K562 (cell line): ENCODE data around the gene LTA.

ENCODE experiments used
- BRD4 ChIP-seq: fragments of 200-600 bp; sonication (generic); IDR thresholded peaks from 2 replicates; pipeline ENCODE4 v1.6.1; 2017; ENCODE audit warnings: inconsistent platforms
- CHD2 ChIP-seq: IDR thresholded peaks from 2 replicates; pipeline ENCODE4 v1.6.1; 2011; ENCODE audit warnings: low read depth, low read length
- CTCF ChIP-seq, 3 experiments: IDR thresholded peaks in 2 of 3; conservative IDR thresholded peaks in 1 of 3; 2 replicates each; pipeline ENCODE4 v1.5.1; 2011 to 2012; ENCODE audit warnings: low read length in 3 of 3, mild to moderate bottlenecking in 3 of 3, control low read depth in 2 of 3, improper control_type of control experiment in 1 of 3, inconsistent platforms in 1 of 3, low read depth in 1 of 3, mixed read lengths in 1 of 3, moderate library complexity in 1 of 3; ENCODE audit not compliant: insufficient read depth in 2 of 3
- EP300 ChIP-seq: IDR thresholded peaks from 2 replicates; pipeline ENCODE4 v1.6.1; 2012; ENCODE audit warnings: low read length, improper control_type of control experiment
- EZH2 ChIP-seq: IDR thresholded peaks from 2 replicates; pipeline ENCODE4 v1.6.1; 2012; ENCODE audit warnings: low read depth, mild to moderate bottlenecking, inconsistent platforms, low read length, borderline replicate concordance
- HDAC2 ChIP-seq: fragments of 450-650 bp; IDR thresholded peaks from 2 replicates; pipeline ENCODE4 v1.6.1; 2016; ENCODE audit warnings: mild to moderate bottlenecking
- MYC ChIP-seq, 2 experiments: fragments of 250-450 bp in 1 of 2; sonication (Bioruptor Pico) in 1 of 2; IDR thresholded peaks; 2 replicates each; pipeline versions ENCODE4 v1.5.1 to v1.6.1; 2012 to 2021; ENCODE audit warnings: low read depth in 2 of 2, borderline replicate concordance in 1 of 2, improper control_type of control experiment in 1 of 2, low read length in 1 of 2, mild to moderate bottlenecking in 1 of 2, moderate library complexity in 1 of 2
- SMAD2 ChIP-seq: fragments of 150-350 bp; IDR thresholded peaks from 2 replicates; pipeline ENCODE4 v1.6.1; 2014; ENCODE audit warnings: low read depth, mild to moderate bottlenecking, low read length
- SMC3 ChIP-seq: conservative IDR thresholded peaks from 2 replicates; pipeline ENCODE4 v1.6.1; 2011; ENCODE audit warnings: low read depth, low read length, improper control_type of control experiment; ENCODE audit not compliant: insufficient read depth
- SREBF1 ChIP-seq: fragments of 150-350 bp; IDR thresholded peaks from 2 replicates; pipeline ENCODE4 v1.6.1; 2014; ENCODE audit warnings: antibody characterized with exemption, low read depth, low read length, borderline replicate concordance
- TAF15 ChIP-seq: fragments of 200-400 bp; formaldehyde crosslinking; IDR thresholded peaks from 2 replicates; pipeline ENCODE4 v1.6.1; 2017; ENCODE audit warnings: mild to moderate bottlenecking, low read depth, low read length, moderate library complexity
- TF ChIP-seq, protein P1 (sequence below): sonication (generic); formaldehyde crosslinking; IDR thresholded peaks from 2 replicates; pipeline ENCODE4 v1.8.0; 2022; ENCODE audit warnings: mild to moderate bottlenecking, missing genetic modification reagents, borderline replicate concordance
- TF ChIP-seq, protein P2 (sequence below): sonication (generic); formaldehyde crosslinking; IDR thresholded peaks from 2 replicates; pipeline ENCODE4 v1.8.0; 2022; ENCODE audit warnings: missing genetic modification reagents, mild to moderate bottlenecking, borderline replicate concordance

- no peak for TF ChIP-seq BRD4
- TF ChIP-seq SMAD2, result no peak
- TF ChIP-seq, protein P1, sequence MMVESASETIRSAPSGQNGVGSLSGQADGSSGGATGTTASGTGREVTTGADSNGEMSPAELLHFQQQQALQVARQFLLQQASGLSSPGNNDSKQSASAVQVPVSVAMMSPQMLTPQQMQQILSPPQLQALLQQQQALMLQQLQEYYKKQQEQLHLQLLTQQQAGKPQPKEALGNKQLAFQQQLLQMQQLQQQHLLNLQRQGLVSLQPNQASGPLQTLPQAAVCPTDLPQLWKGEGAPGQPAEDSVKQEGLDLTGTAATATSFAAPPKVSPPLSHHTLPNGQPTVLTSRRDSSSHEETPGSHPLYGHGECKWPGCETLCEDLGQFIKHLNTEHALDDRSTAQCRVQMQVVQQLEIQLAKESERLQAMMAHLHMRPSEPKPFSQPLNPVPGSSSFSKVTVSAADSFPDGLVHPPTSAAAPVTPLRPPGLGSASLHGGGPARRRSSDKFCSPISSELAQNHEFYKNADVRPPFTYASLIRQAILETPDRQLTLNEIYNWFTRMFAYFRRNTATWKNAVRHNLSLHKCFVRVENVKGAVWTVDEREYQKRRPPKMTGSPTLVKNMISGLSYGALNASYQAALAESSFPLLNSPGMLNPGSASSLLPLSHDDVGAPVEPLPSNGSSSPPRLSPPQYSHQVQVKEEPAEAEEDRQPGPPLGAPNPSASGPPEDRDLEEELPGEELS (CRISPR knock-in tag), result no peak
- no peak for TF ChIP-seq MYC (IDR thresholded peaks at IDR 0.05; ENCODE audit: low read depth, low read length)
- TF ChIP-seq MYC (CRISPR knock-in tag; IDR thresholded peaks at IDR 0.05; ENCODE audit: borderline replicate concordance, low read depth), result no peak
- TF ChIP-seq HDAC2, result no peak
- TF ChIP-seq SREBF1, result no peak
- no peak for TF ChIP-seq CTCF (IDR thresholded peaks at IDR 0.05 in 2 of 3, conservative IDR thresholded peaks at IDR 0.05 in 1 of 3; ENCODE audit: insufficient read depth in 2 of 3, low read depth in 1 of 3, low read length in 3 of 3)
- TF ChIP-seq CHD2, result no peak
- no peak for TF ChIP-seq SMC3
- TF ChIP-seq, protein P2, sequence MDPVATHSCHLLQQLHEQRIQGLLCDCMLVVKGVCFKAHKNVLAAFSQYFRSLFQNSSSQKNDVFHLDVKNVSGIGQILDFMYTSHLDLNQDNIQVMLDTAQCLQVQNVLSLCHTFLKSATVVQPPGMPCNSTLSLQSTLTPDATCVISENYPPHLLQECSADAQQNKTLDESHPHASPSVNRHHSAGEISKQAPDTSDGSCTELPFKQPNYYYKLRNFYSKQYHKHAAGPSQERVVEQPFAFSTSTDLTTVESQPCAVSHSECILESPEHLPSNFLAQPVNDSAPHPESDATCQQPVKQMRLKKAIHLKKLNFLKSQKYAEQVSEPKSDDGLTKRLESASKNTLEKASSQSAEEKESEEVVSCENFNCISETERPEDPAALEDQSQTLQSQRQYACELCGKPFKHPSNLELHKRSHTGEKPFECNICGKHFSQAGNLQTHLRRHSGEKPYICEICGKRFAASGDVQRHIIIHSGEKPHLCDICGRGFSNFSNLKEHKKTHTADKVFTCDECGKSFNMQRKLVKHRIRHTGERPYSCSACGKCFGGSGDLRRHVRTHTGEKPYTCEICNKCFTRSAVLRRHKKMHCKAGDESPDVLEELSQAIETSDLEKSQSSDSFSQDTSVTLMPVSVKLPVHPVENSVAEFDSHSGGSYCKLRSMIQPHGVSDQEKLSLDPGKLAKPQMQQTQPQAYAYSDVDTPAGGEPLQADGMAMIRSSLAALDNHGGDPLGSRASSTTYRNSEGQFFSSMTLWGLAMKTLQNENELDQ (CRISPR knock-in tag), result no peak
- no peak for TF ChIP-seq EP300
- no peak for TF ChIP-seq TAF15
- no peak for TF ChIP-seq EZH2
These were observed 26.8 kb upstream of the LTA start for GRCh38 chr6:31545291-31545690.
